Neural cell (in vitro differentiated cells): ENCODE measurements around the gene ATP2C1.
"Not testable (repeated sequence)": the region's sequence is repeated elsewhere in the genome, so short reads cannot be mapped to it uniquely, and the experiment has no call there.

Source experiments
- MXI1 ChIP-seq: fragments of 450-650 bp; conservative IDR thresholded peaks from 2 replicates; pipeline ENCODE4 v1.6.1; 2014; ENCODE audit warnings: antibody characterized with exemption, mild to moderate bottlenecking; ENCODE audit not compliant: poor library complexity, severe bottlenecking
- REST ChIP-seq: IDR thresholded peaks from 2 replicates; pipeline ENCODE4 v1.6.1; 2012; ENCODE audit warnings: borderline replicate concordance
- TF ChIP-seq, protein P1 (sequence below): fragments of 450-650 bp; IDR thresholded peaks from 2 replicates; pipeline ENCODE4 v1.5.1; 2014; ENCODE audit warnings: antibody characterized with exemption, mild to moderate bottlenecking, moderate library complexity; ENCODE audit not compliant: poor library complexity, severe bottlenecking

DNA sequence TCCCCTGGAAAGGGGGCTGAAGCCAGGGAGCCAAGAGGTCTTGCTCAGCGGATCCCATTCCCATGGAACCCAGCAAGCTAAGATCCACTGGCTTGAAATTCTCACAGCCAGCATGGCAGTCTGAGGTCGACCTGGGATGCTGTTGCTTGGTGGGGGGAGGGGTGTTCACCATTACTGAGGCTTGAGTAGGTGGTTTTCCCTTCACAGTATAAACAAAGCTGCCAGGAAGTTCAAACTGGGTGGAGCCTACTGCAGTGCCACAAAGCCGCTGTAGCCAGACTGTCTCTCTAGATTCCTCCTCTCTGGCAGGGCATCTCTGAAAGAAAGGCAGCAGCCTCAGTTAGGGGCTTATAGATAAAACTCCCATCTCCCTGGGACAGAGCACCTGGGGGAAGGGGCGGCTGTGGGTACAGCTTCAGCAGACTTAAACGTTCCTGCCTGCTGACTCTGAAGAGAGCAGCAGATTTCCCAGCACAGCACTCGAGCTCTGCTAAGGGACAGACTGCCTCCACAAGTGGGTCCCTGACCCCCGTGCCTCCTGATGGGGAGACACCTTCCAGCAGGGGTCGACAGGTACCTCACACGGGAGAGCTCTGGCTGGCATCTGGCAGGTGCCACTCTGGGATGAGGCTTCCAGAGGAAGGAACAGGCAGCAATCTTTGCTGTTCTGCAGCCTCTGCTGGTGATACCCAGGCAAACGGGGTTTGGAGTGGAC is 148.5 kb downstream of the ATP2C1 start:
- TF ChIP-seq, protein P1, sequence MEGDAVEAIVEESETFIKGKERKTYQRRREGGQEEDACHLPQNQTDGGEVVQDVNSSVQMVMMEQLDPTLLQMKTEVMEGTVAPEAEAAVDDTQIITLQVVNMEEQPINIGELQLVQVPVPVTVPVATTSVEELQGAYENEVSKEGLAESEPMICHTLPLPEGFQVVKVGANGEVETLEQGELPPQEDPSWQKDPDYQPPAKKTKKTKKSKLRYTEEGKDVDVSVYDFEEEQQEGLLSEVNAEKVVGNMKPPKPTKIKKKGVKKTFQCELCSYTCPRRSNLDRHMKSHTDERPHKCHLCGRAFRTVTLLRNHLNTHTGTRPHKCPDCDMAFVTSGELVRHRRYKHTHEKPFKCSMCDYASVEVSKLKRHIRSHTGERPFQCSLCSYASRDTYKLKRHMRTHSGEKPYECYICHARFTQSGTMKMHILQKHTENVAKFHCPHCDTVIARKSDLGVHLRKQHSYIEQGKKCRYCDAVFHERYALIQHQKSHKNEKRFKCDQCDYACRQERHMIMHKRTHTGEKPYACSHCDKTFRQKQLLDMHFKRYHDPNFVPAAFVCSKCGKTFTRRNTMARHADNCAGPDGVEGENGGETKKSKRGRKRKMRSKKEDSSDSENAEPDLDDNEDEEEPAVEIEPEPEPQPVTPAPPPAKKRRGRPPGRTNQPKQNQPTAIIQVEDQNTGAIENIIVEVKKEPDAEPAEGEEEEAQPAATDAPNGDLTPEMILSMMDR = not testable (repeated sequence)
- TF ChIP-seq REST, MXI1: not testable (repeated sequence)
